SH-SY5Y (cell line): Measurements from ENCODE around the gene TNIP2.

ENCODE experiments used
- GATA2 ChIP-seq: IDR thresholded peaks from 2 replicates; pipeline ENCODE4 v1.6.1; 2011; ENCODE audit warnings: mild to moderate bottlenecking, low read depth, low read length
- GATA3 ChIP-seq: IDR thresholded peaks from 2 replicates; pipeline ENCODE4 v1.6.1; 2011; ENCODE audit warnings: low read depth, mild to moderate bottlenecking, low read length, moderate library complexity

GRCh38 chr4:2700031-2700430 lies 56.1 kb downstream of the TNIP2 start:
- TF ChIP-seq GATA3 = no peak
- no peak for TF ChIP-seq GATA2
